Stomach (tissue), 9 donors: ENCODE measurements around the gene CYB5R3. TPM values are rescaled to one million over a fixed set of nuclear protein-coding genes. Genes with fewer than 3 reads are reported as not detected.
"Not testable (repeated sequence)": the region's sequence is repeated elsewhere in the genome, so short reads cannot be mapped to it uniquely, and the experiment has no call there.

Experiments used
- DNase-seq, 2 donors: peaks; one replicate each; pipeline versions ENCODE4 v3.0.0 to v3.0.0-alpha.2; 2013 to 2019
- H3K27ac ChIP-seq, 5 donors: fragments of 200-600 bp in 4 of 5; sonication (generic) in 4 of 5; one replicate each; pipeline ENCODE4 v1.5.1; 2013 to 2019; ENCODE audit warnings: mild to moderate bottlenecking in 1 of 5, moderate library complexity in 1 of 5
- H3K27me3 ChIP-seq, 3 donors: fragments of 200-600 bp; sonication (generic); one replicate each; pipeline ENCODE4 v1.5.1; 2017 to 2019; ENCODE audit warnings: mixed run types in 1 of 3
- H3K36me3 ChIP-seq, 4 donors: fragments of 200-600 bp; sonication (generic); 1 replicate in 3 of 4; 2 replicates in 1 of 4; pipeline ENCODE4 v1.5.1; 2016 to 2019
- H3K4me1 ChIP-seq, 4 donors: fragments of 200-600 bp; sonication (generic); one replicate each; pipeline ENCODE4 v1.5.1; 2016 to 2019
- H3K4me3 ChIP-seq, 4 donors: fragments of 200-600 bp; sonication (generic) in 3 of 4; one replicate each; pipeline ENCODE4 v1.5.1; 2016 to 2019; ENCODE audit warnings: mild to moderate bottlenecking in 1 of 4
- H3K9me3 ChIP-seq, 4 donors: fragments of 200-600 bp; sonication (generic); one replicate each; pipeline ENCODE4 v1.5.1; 2016 to 2019
- EP300 ChIP-seq: sonication (generic); formaldehyde crosslinking; IDR thresholded peaks from one replicate; pipeline ENCODE4 v1.6.1; 2017; ENCODE audit warnings: antibody characterized with exemption
- POLR2A ChIP-seq, 4 donors: fragments of 450-650 bp; IDR thresholded peaks; one replicate each; pipeline ENCODE4 v1.6.1; 2016; ENCODE audit warnings: antibody characterized with exemption in 4 of 4, control low read depth in 2 of 4, mild to moderate bottlenecking in 1 of 4, moderate library complexity in 1 of 4
- POLR2AphosphoS5 ChIP-seq, 3 donors: sonication (generic); formaldehyde crosslinking; IDR thresholded peaks; one replicate each; pipeline ENCODE4 v1.6.1; 2016; ENCODE audit warnings: antibody characterized with exemption in 3 of 3
- WGBS, 5 donors: extraction: QIAGEN DNeasy Blood & Tissue Kit in 3 of 5; methylation state at CpG; one replicate each; pipeline versions ENCODE4 v1.1.5 to v1.1.7; 2013 to 2018; 5-methylcytosine and 5-hydroxymethylcytosine counted together
- intact Hi-C: fragments of 100-400 bp; cut with DNase I; formaldehyde crosslinking; loops from one replicate; pipeline ENCODE4 v1.15.1; 2023; ENCODE audit warnings: low total_unique reads
- polyA plus RNA-seq, 3 donors: library from polyadenylated mRNA; stranded (reverse); fragments of 200-250 nt; gene quantifications; one replicate each; pipeline ENCODE4 v1.2.3, GENCODE V29; 2013
- total RNA-seq, 5 donors: library from RNA; depleted of rRNA; stranded (reverse); fragments of >200 nt; gene quantifications; one replicate each; pipeline versions ENCODE4 v1.1.0 to v1.2.3, GENCODE V29; 2014 to 2016
- TF ChIP-seq, protein P1 (sequence below), 7 experiments: fragments of 450-650 bp in 4 of 7; fragments of 200-600 bp in 3 of 7; sonication (generic) in 3 of 7; IDR thresholded peaks; one replicate each; pipeline ENCODE4 v1.5.1; 2016 to 2019; ENCODE audit warnings: antibody characterized with exemption in 7 of 7, control low read depth in 2 of 7, mild to moderate bottlenecking in 1 of 7
- donor health status: healthy with polysubstance abuse.
- donor health status: Bipolar disorder and iron deficiency.
- donor health status: healthy.

Gene CYB5R3
- total and polyA plus RNA-seq, 8 donors = 33.6 to 156 (median 82.1) TPM

DNA sequence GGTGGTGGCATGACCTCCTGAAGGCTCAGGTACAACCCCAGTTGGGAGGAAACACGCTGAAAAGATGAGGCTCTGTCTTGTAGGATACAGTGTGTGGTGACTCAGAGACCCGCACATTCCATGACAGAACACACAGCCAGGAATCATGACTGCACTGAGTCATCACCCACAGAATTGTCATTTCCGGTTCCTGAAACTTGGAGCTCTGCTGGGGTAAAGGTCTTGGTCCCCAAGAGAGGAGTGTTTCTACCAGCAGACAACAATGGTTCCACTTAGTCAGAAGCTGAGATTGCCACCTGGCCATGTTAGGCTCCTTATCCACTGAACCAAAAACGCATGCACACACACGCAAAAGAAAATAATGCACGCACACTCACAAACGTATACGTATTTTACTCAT lies 31.5 kb upstream of the CYB5R3 start:
- Histone ChIP-seq H3K9me3 (peaks cover 0 to 8% (median 3%) of the 10 kb centered on the region in 4 donors), H3K4me3 (no peak overlapping the region), H3K4me1 (peaks cover 21 to 56% (median 40%) of the 10 kb centered on the region in 4 donors), H3K27me3 (no peaks in the 10 kb centered on the region), H3K36me3 (no peaks in the 10 kb centered on the region), H3K27ac (peak overlapping the region in 3 of 5 donors; percentile 40 to 91 (median 53))
- TF ChIP-seq EP300 = no peak
- TF ChIP-seq, protein P1, sequence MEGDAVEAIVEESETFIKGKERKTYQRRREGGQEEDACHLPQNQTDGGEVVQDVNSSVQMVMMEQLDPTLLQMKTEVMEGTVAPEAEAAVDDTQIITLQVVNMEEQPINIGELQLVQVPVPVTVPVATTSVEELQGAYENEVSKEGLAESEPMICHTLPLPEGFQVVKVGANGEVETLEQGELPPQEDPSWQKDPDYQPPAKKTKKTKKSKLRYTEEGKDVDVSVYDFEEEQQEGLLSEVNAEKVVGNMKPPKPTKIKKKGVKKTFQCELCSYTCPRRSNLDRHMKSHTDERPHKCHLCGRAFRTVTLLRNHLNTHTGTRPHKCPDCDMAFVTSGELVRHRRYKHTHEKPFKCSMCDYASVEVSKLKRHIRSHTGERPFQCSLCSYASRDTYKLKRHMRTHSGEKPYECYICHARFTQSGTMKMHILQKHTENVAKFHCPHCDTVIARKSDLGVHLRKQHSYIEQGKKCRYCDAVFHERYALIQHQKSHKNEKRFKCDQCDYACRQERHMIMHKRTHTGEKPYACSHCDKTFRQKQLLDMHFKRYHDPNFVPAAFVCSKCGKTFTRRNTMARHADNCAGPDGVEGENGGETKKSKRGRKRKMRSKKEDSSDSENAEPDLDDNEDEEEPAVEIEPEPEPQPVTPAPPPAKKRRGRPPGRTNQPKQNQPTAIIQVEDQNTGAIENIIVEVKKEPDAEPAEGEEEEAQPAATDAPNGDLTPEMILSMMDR (IDR thresholded peaks at IDR 0.05) = no peak
- TF ChIP-seq POLR2AphosphoS5 (IDR thresholded peaks at IDR 0.05) = peak in 1 of 3 donors; percentile 43
- no peak for DNase-seq
- intact Hi-C loops = no loop called here
- WGBS, 5 donors = 73 to 88% (median 80%) methylated on average over 8 of the region's 8 CpGs

GRCh38 chr22:42679691-42680090 lies 30.5 kb upstream of the CYB5R3 start:
- H3K27me3 ChIP-seq = no peaks in the 10 kb centered on the region
- peak overlapping the region in 1 of 5 donors; percentile 91 for H3K27ac ChIP-seq
- H3K9me3 ChIP-seq = peaks cover 0 to 8% (median 3%) of the 10 kb centered on the region in 4 donors
- intact Hi-C loops = no loop called here
- H3K4me3 ChIP-seq = no peak overlapping the region
- H3K4me1 ChIP-seq = peaks cover 16 to 53% (median 33%) of the 10 kb centered on the region in 4 donors
- TF ChIP-seq, protein P1 (IDR thresholded peaks at IDR 0.05) = no peak
- TF ChIP-seq POLR2AphosphoS5 (IDR thresholded peaks at IDR 0.05) = no peak
- no peak for TF ChIP-seq EP300
- no peak for TF ChIP-seq POLR2A (IDR thresholded peaks at IDR 0.05)
- 86 to 91% (median 91%) methylated on average over 4 of the region's 4 CpGs for WGBS, 5 donors
- no peak for DNase-seq
- no peaks in the 10 kb centered on the region for H3K36me3 ChIP-seq

DNA sequence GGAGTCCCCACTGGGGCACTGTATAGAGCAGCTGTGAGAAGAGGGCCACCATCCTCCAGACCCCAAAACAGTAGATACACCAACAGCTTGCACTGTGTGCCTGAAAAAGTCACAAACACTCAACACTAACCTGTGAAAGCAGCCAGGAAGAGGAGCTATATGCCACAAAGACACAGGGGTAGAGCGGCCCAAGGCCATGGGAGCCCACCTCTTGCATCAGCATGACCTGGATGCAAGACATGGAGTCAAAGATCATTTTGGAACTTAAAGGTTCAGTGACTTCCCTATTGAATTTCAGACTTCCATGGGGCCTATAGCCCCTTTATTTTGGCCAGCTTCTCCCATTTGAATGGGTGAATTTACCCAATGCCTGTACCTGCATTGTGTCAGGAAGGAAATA lies 29.7 kb upstream of the CYB5R3 start:
- DNase-seq = no peak
- no peaks in the 10 kb centered on the region for H3K36me3 ChIP-seq
- TF ChIP-seq POLR2AphosphoS5 (IDR thresholded peaks at IDR 0.05) = no peak
- no peak for TF ChIP-seq POLR2A (IDR thresholded peaks at IDR 0.05)
- TF ChIP-seq, protein P1 (IDR thresholded peaks at IDR 0.05) = no peak
- no peak for TF ChIP-seq EP300
- intact Hi-C loops = no loop called here
- WGBS, 5 donors = 86 to 100% (median 95%) methylated on average over 1 of the region's 1 CpG
- H3K4me3 ChIP-seq = no peak overlapping the region
- H3K9me3 ChIP-seq = peaks cover 0 to 8% (median 3%) of the 10 kb centered on the region in 4 donors
- H3K27ac ChIP-seq = peak overlapping the region in 1 of 5 donors; percentile 83
- H3K4me1 ChIP-seq = peaks cover 8 to 50% (median 27%) of the 10 kb centered on the region in 4 donors
- no peaks in the 10 kb centered on the region for H3K27me3 ChIP-seq

- H3K4me3 ChIP-seq, intact Hi-C loops, H3K27me3 ChIP-seq, H3K9me3 ChIP-seq, DNase-seq, H3K36me3 ChIP-seq: not testable (repeated sequence)
- Histone ChIP-seq H3K27ac (peak overlapping the region in 1 of 5 donors; percentile 83), H3K4me1 (peaks cover 4 to 44% (median 23%) of the 10 kb centered on the region in 4 donors)
- WGBS, 5 donors = 82 to 92% (median 88%) methylated on average over 4 of the region's 4 CpGs
These were observed 28.7 kb upstream of the CYB5R3 start for GRCh38 chr22:42677936-42678335.

DNA sequence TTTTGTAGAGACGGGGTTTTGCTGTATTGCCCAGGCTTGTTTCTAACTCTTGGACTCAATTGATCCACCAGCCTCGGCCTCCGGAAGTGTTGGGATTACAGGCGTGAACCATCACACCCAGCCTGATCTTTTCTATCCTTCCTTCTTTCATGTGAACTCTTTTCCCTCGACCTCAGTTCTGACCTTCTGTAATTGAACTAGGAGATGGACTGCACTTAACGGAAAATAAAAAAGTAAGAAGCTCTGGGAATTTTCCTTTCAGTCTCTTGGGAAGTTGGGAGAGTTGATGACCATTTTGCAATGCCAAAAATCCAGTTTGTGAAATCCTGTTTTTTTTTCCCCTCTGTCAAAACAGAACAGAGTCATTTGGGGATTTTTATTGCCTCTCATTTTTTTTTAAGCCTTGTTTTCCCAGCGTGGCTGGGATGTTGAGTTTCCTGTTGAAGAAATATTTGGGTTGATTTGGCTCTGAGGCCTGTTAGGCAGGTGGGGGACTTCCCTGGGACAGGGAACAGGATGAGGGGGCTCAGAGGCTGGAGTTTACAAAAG lies 26.9 kb upstream of the CYB5R3 start:
- intact Hi-C loops = no loop called here
- peaks cover 3 to 29% (median 18%) of the 10 kb centered on the region in 4 donors for H3K4me1 ChIP-seq
- peaks cover 0 to 8% (median 3%) of the 10 kb centered on the region in 4 donors for H3K9me3 ChIP-seq
- whole genome bisulfite sequencing, 5 donors = 43 to 66% (median 59%) methylated on average over 7 of the region's 7 CpGs
- peak overlapping the region; percentile 52 to 86 (median 81) for H3K27ac ChIP-seq
- DNase-seq = peak in 1 of 2 donors; percentile 42
- TF ChIP-seq EP300 (no peak), POLR2A (IDR thresholded peaks at IDR 0.05) (no peak), POLR2AphosphoS5 (IDR thresholded peaks at IDR 0.05) (no peak)
- TF ChIP-seq, protein P1 (IDR thresholded peaks at IDR 0.05) = no peak
- H3K36me3 ChIP-seq = no peaks in the 10 kb centered on the region
- no peak overlapping the region for H3K4me3 ChIP-seq
- no peaks in the 10 kb centered on the region for H3K27me3 ChIP-seq
